ENCODE data around the gene GPR146.

GRCh38 chr7:1032536-1033181 is 11.7 kb upstream of the GPR146 start:
- no peak for TF ChIP-seq GATA2 (IDR thresholded peaks at IDR 0.05; ENCODE audit: low read depth, low read length)
- TF ChIP-seq GATA3 (IDR thresholded peaks at IDR 0.05; ENCODE audit: low read depth, low read length), result no peak

Measured in SH-SY5Y (cell line).